HCT116 (cell line): Measurements from ENCODE around the gene CDH26. TPM values are rescaled to one million over a fixed set of nuclear protein-coding genes. Genes with fewer than 3 reads are reported as not detected.

Experiments
- ATAC-seq: fragments of 200-7000 bp; cut with Tn5 transposase; 2 replicates; pipeline ENCODE4 v1.9.1; 2020; ENCODE audit warnings: mild to moderate bottlenecking, moderate library complexity
- BruUV-seq: library from RNA; stranded (reverse); fragments of 400-500 nt; replicated peaks from 2 replicates; lab custom pipeline; 2021; lab: Mats Ljungman, UMichigan
- CTCF ChIA-PET: fragments of 300-600 bp; sonication (Branson Sonifier 250); formaldehyde crosslinking; loops from one replicate; lab custom pipeline; 2021; ENCODE audit warnings: antibody characterized with exemption; lab: Charles Lee
- POLR2A ChIA-PET: fragments of 300-600, 350-600 bp; sonication (Branson Sonifier 250); formaldehyde crosslinking; loops from one replicate; lab custom pipeline; 2021; ENCODE audit warnings: antibody characterized with exemption; lab: Charles Lee
- RAD21 ChIA-PET, 2 experiments: fragments of 300-600 bp; sonication (Branson Sonifier 250); formaldehyde crosslinking; loops; one replicate each; lab custom pipeline; 2023; ENCODE audit warnings: low total read pairs in 2 of 2; ENCODE audit not compliant: uncharacterized antibody in 2 of 2, unreplicated experiment in 2 of 2, low non-redundant PET in 1 of 2; lab: Charles Lee
- DNase-seq: peaks from one replicate; pipeline ENCODE4 v3.0.0-alpha.2; 2010; ENCODE audit warnings: low read depth, low spot score
- H2AFZ ChIP-seq: fragments of 200-600 bp; shearing (Covaris generic), sonication (generic); 2 replicates; pipeline ENCODE4 v1.6.1; 2017; ENCODE audit warnings: low read depth, mixed run types, mixed read lengths, antibody characterized with exemption, low read length; ENCODE audit not compliant: poor library complexity, severe bottlenecking
- H3K27ac ChIP-seq: 2 replicates; pipeline ENCODE4 v1.5.1; 2012; ENCODE audit warnings: low read depth, low read length
- H3K27me3 ChIP-seq: fragments of 200-600 bp; sonication (generic); 2 replicates; pipeline ENCODE4 v1.6.1; 2016; ENCODE audit warnings: mixed run types, low read length, mixed read lengths; ENCODE audit not compliant: insufficient read depth
- H3K36me3 ChIP-seq, 2 experiments: fragments of 200-500 bp in 1 of 2; fragments of 200-600 bp in 1 of 2; sonication (Bioruptor generic) in 1 of 2; sonication (generic) in 1 of 2; 2 replicates each; pipeline versions ENCODE4 v1.5.1 to v1.6.1; 2014 to 2016; ENCODE audit warnings: low read length in 2 of 2, inconsistent platforms in 1 of 2, mixed read lengths in 1 of 2, mixed run types in 1 of 2; ENCODE audit not compliant: insufficient read depth in 2 of 2, control insufficient read depth in 1 of 2
- H3K4me1 ChIP-seq, 2 experiments: fragments of 200-600 bp in 1 of 2; sonication (generic) in 1 of 2; 2 replicates each; pipeline versions ENCODE4 v1.5.1 to v1.6.1; 2012 to 2017; ENCODE audit warnings: low read length in 2 of 2, inconsistent platforms in 1 of 2, mild to moderate bottlenecking in 1 of 2, mixed read lengths in 1 of 2, mixed run types in 1 of 2, moderate library complexity in 1 of 2; ENCODE audit not compliant: insufficient read depth in 2 of 2, control insufficient read depth in 1 of 2
- H3K4me2 ChIP-seq: fragments of 200-600 bp; sonication (generic); 2 replicates; pipeline ENCODE4 v1.6.1; 2017; ENCODE audit warnings: mixed run types, low read length, mixed read lengths
- H3K4me3 ChIP-seq, 2 experiments: fragments of 200-600 bp in 1 of 2; sonication (generic) in 1 of 2; replicated peaks in 1 of 2; 2 replicates each; pipeline ENCODE4 v1.5.1; 2011 to 2016; ENCODE audit warnings: low read length in 2 of 2, control low read depth in 1 of 2, low read depth in 1 of 2, mild to moderate bottlenecking in 1 of 2, mixed read lengths in 1 of 2, mixed run types in 1 of 2
- H3K79me2 ChIP-seq: fragments of 200-600 bp; sonication (generic); 2 replicates; pipeline ENCODE4 v1.6.1; 2017; ENCODE audit warnings: mild to moderate bottlenecking, mixed run types, low read length, moderate library complexity, mixed read lengths; ENCODE audit not compliant: insufficient read depth
- H3K9ac ChIP-seq: fragments of 200-600 bp; sonication (generic); 2 replicates; pipeline ENCODE4 v1.6.1; 2016; ENCODE audit warnings: low read length, mixed read lengths
- H3K9me2 ChIP-seq: fragments of 200-600 bp; sonication (generic), shearing (Covaris generic); 2 replicates; pipeline ENCODE4 v1.6.1; 2017; ENCODE audit warnings: mixed run types, mild to moderate bottlenecking, moderate library complexity; ENCODE audit not compliant: insufficient read depth
- H3K9me3 ChIP-seq, 2 experiments: fragments of 200-500 bp in 1 of 2; fragments of 200-600 bp in 1 of 2; sonication (Bioruptor generic) in 1 of 2; sonication (generic) in 1 of 2; 2 replicates each; pipeline ENCODE4 v1.6.1; 2014 to 2017; ENCODE audit warnings: low read length in 2 of 2, mixed read lengths in 2 of 2, inconsistent platforms in 1 of 2, low read depth in 1 of 2, mild to moderate bottlenecking in 1 of 2, mixed run types in 1 of 2, moderate library complexity in 1 of 2; ENCODE audit not compliant: control insufficient read depth in 1 of 2, insufficient read depth in 1 of 2
- H4K20me1 ChIP-seq: fragments of 200-600 bp; sonication (generic), shearing (Covaris generic); 2 replicates; pipeline ENCODE4 v1.6.1; 2017; ENCODE audit warnings: mixed run types, mild to moderate bottlenecking, moderate library complexity; ENCODE audit not compliant: insufficient read depth
- ATF3 ChIP-seq: IDR thresholded peaks from 2 replicates; pipeline ENCODE4 v1.6.1; 2012
- CEBPB ChIP-seq: IDR thresholded peaks from 2 replicates; pipeline ENCODE4 v1.6.1; 2012; ENCODE audit warnings: low read depth
- CTCF ChIP-seq, 3 experiments: fragments of 200-600 bp in 1 of 3; sonication (generic) in 1 of 3; IDR thresholded peaks in 2 of 3; conservative IDR thresholded peaks in 1 of 3; 2 replicates each; pipeline ENCODE4 v1.5.1; 2012 to 2017; ENCODE audit warnings: low read depth in 2 of 3, low read length in 2 of 3, antibody characterized with exemption in 1 of 3, borderline replicate concordance in 1 of 3, control low read depth in 1 of 3, mild to moderate bottlenecking in 1 of 3, mixed read lengths in 1 of 3, mixed run types in 1 of 3, moderate library complexity in 1 of 3; ENCODE audit not compliant: insufficient read depth in 1 of 3
- EGR1 ChIP-seq: IDR thresholded peaks from 2 replicates; pipeline ENCODE4 v1.6.1; 2012; ENCODE audit warnings: low read depth
- EZH2phosphoT487 ChIP-seq: fragments of 200-600 bp; IDR thresholded peaks from 2 replicates; pipeline ENCODE4 v1.6.1; 2018; ENCODE audit warnings: antibody characterized with exemption, borderline replicate concordance
- FOSL1 ChIP-seq: IDR thresholded peaks from 2 replicates; pipeline ENCODE4 v1.6.1; 2012; ENCODE audit warnings: low read depth
- JUND ChIP-seq: IDR thresholded peaks from 2 replicates; pipeline ENCODE4 v1.6.1; 2012
- POLR2A ChIP-seq: IDR thresholded peaks from 2 replicates; pipeline ENCODE4 v1.7.0; 2011; ENCODE audit warnings: borderline replicate concordance; ENCODE audit not compliant: insufficient read depth, insufficient read length; ENCODE audit errors: extremely low read depth
- REST ChIP-seq: IDR thresholded peaks from 2 replicates; pipeline ENCODE4 v1.6.1; 2012; ENCODE audit warnings: low read depth
- YY1 ChIP-seq: IDR thresholded peaks from 2 replicates; pipeline ENCODE4 v1.6.1; 2011; ENCODE audit warnings: low read length, low read depth, moderate library complexity, mild to moderate bottlenecking; ENCODE audit not compliant: insufficient replicate concordance; ENCODE audit errors: extremely low read depth
- ZNF274 ChIP-seq: fragments of 200-500 bp; sonication (Bioruptor generic); IDR thresholded peaks from 2 replicates; pipeline ENCODE4 v1.6.1; 2014; ENCODE audit warnings: mild to moderate bottlenecking, low read depth, low read length, inconsistent platforms
- intact Hi-C: fragments of 100-400 bp; cut with micrococcal nuclease; formaldehyde crosslinking; loops from 2 replicates; pipeline ENCODE4 v1.10.0; 2022
- total RNA-seq: library from RNA; stranded (reverse); gene quantifications from one replicate; pipeline ENCODE4 v1.2.1, GENCODE V29; 2021; ENCODE audit not compliant: unreplicated experiment

The CDH26 gene
- total RNA-seq, 1 experiment from 2014 or later: 0.34 TPM

GRCh38 chr20:60046436-60046835, 88.2 kb downstream of the CDH26 start:
- no peaks in the 10 kb centered on the region for H3K9me3 ChIP-seq
- TF ChIP-seq YY1: no peak
- no peak for TF ChIP-seq ATF3
- TF ChIP-seq POLR2A: no peak
- no peak for TF ChIP-seq REST
- no peak for TF ChIP-seq ZNF274
- TF ChIP-seq CEBPB: no peak
- no peak for TF ChIP-seq EGR1
- TF ChIP-seq FOSL1: no peak
- no peak for TF ChIP-seq JUND
- TF ChIP-seq CTCF (IDR thresholded peaks at IDR 0.05 in 2 of 3, conservative IDR thresholded peaks at IDR 0.05 in 1 of 3; ENCODE audit: borderline replicate concordance in 1 of 3, insufficient read depth in 1 of 3, low read depth in 2 of 3, low read length in 2 of 3): no peak
- TF ChIP-seq EZH2phosphoT487: no peak
- TF ChIP-seq, all 23 proteins: peak for 0
- no TSS peak for BruUV-seq
- DNase-seq (no peak), ATAC-seq (no peak)
- Histone ChIP-seq H3K4me3 (no peak overlapping the region), H3K79me2 (no peaks in the 10 kb centered on the region), H2AFZ (no peak overlapping the region), H4K20me1 (no peaks in the 10 kb centered on the region), H3K27me3 (peaks cover 2% of the 10 kb centered on the region; the same call in 1 of the 2 replicates), H3K27ac (no peak overlapping the region), H3K4me2 (no peak overlapping the region), H3K9ac (no peak overlapping the region), H3K4me1 (peaks cover 0 to 9% of the 10 kb centered on the region in 2 experiments; a peak in 2 of 4 replicates), H3K36me3 (no peaks in the 10 kb centered on the region), H3K9me2 (no peaks in the 10 kb centered on the region)
- ChIA-PET POLR2A (no interaction called here), CTCF (interaction anchor here (1.0 kb wide), 1 partner anchor 9 kb away, joined by 3 read pairs; no protein-coding TSS in a partner anchor), RAD21 (no interaction called here)
- intact Hi-C loops: no loop called here
